Gastroesophageal sphincter (tissue), 3 donors: ENCODE measurements around the gene DCDC1.

Experiments
- CTCF ChIP-seq, 4 experiments: fragments of 200-600 bp in 2 of 4; fragments of 450-650 bp in 2 of 4; sonication (generic) in 1 of 4; IDR thresholded peaks; one replicate each; pipeline ENCODE4 v1.5.1; 2017 to 2019; ENCODE audit warnings: antibody characterized with exemption in 4 of 4, mild to moderate bottlenecking in 2 of 4, moderate library complexity in 2 of 4
- EP300 ChIP-seq: sonication (generic); formaldehyde crosslinking; IDR thresholded peaks from one replicate; pipeline ENCODE4 v1.6.1; 2017; ENCODE audit warnings: antibody characterized with exemption, mild to moderate bottlenecking
- POLR2A ChIP-seq, 2 donors: fragments of 450-650 bp; IDR thresholded peaks; one replicate each; pipeline ENCODE4 v1.6.1; 2017; ENCODE audit warnings: antibody characterized with exemption in 2 of 2, mild to moderate bottlenecking in 2 of 2, moderate library complexity in 1 of 2
- POLR2AphosphoS5 ChIP-seq: sonication (generic); formaldehyde crosslinking; IDR thresholded peaks from one replicate; pipeline ENCODE4 v1.6.1; 2017; ENCODE audit warnings: antibody characterized with exemption

GRCh38 chr11:31355817-31356216 is 13.7 kb downstream of the DCDC1 start:
- TF ChIP-seq CTCF (IDR thresholded peaks at IDR 0.05) (no peak), EP300 (no peak), POLR2AphosphoS5 (no peak), POLR2A (IDR thresholded peaks at IDR 0.05) (no peak)
